ENCODE data around the gene ZNF606. TPM values are rescaled to one million over a fixed set of nuclear protein-coding genes. Genes with fewer than 3 reads are reported as not detected.

Gene ZNF606
- total and polyA plus RNA-seq, 9 of the 15 experiments (the other 6 are each of a cell fraction or from before 2014, with no cell fraction given): 0.03 to 0.98 (median 0.28) TPM

GRCh38 chr19:58021541-58022282, 19.1 kb upstream of the ZNF606 start (continued):
- no peak for TF ChIP-seq RBM22 (IDR thresholded peaks at IDR 0.05; ENCODE audit: low read depth, low read length, poor library complexity, severe bottlenecking)
- 0 out of 2 replicates have a peak, but pooled peaks have one; percentile 35 for TF ChIP-seq ATF3 (IDR thresholded peaks at IDR 0.05)
- no peak for TF ChIP-seq ATF3 (CRISPR knock-in tag; conservative IDR thresholded peaks at IDR 0.05)

GRCh38 chr19:58020129-58020528, 17.5 kb upstream of the ZNF606 start:
- no TSS peak for BruUV-seq (replicated peaks)
- H3K27me3 ChIP-seq (ENCODE audit: control insufficient read depth in 2 of 2, insufficient read depth in 2 of 2, low read length in 2 of 2): no peaks in the 10 kb centered on the region
- intact Hi-C loops (cut with micrococcal nuclease) (no loop called here), in situ Hi-C loops (cut with MboI) (loop anchor here (10.0 kb wide), 1 partner anchor 135 kb away; the partner anchor contains the start of gene ZNF329)
- H3K9me3 ChIP-seq (replicated peaks; ENCODE audit: control insufficient read depth, insufficient read depth, low read depth, low read length): no peaks in the 10 kb centered on the region
- 2% methylated on average over 7 of the region's 7 CpGs for WGBS (ENCODE audit: insufficient coverage, low coverage, missing lambda C conversion rate)
- H3K9me1 ChIP-seq (ENCODE audit: control insufficient read depth, insufficient read depth, low read length): no peaks in the 10 kb centered on the region
- ATAC-seq: no peak
- FAIRE-seq: no peak
- H3K4me2 ChIP-seq (ENCODE audit: insufficient read depth, low read length): no peak overlapping the region
- no peak overlapping the region for H3K9ac ChIP-seq (ENCODE audit: insufficient read depth in 1 of 2, low read depth in 2 of 2, low read length in 2 of 2)
- H2AFZ ChIP-seq (ENCODE audit: low read depth, low read length): no peak overlapping the region
- no peaks in the 10 kb centered on the region for H4K20me1 ChIP-seq (replicated peaks; ENCODE audit: control insufficient read depth, insufficient read depth, low read length)
- ChIA-PET CTCF (ENCODE audit: low intra/inter-chr PET ratio) (no interaction called here), POLR2A (no interaction called here)
- no peak overlapping the region for H3K27ac ChIP-seq (ENCODE audit: extremely low read depth, low read depth, low read length)
- H3K4me3 ChIP-seq: no peak overlapping the region
- no peak for DNase-seq (ENCODE audit: extremely low read depth in 1 of 4, low spot score in 3 of 4)
- no peaks in the 10 kb centered on the region for H3K4me1 ChIP-seq (replicated peaks in 1 of 2; ENCODE audit: control insufficient read depth in 2 of 2, insufficient read depth in 2 of 2, low read length in 2 of 2)
- H3K36me3 ChIP-seq (ENCODE audit: control insufficient read depth, insufficient read depth, low read length): no peaks in the 10 kb centered on the region
- H3K79me2 ChIP-seq (ENCODE audit: control insufficient read depth, insufficient read depth, low read length): no peaks in the 10 kb centered on the region
- TF ChIP-seq ATF3 (IDR thresholded peaks at IDR 0.05): no peak
- no peak for TF ChIP-seq ATF3 (CRISPR knock-in tag; conservative IDR thresholded peaks at IDR 0.05)
- no peak for TF ChIP-seq HMG20A (CRISPR knock-in tag; conservative IDR thresholded peaks at IDR 0.05)
- TF ChIP-seq CCNT2 (IDR thresholded peaks at IDR 0.05; ENCODE audit: borderline replicate concordance, extremely low read depth, insufficient read length, low read depth, low read length): no peak
- TF ChIP-seq HCFC1 (IDR thresholded peaks at IDR 0.05; ENCODE audit: low read depth, low read length): no peak
- no peak for TF ChIP-seq ZNF23 (CRISPR knock-in tag; IDR thresholded peaks at IDR 0.05)
- TF ChIP-seq RB1 (IDR thresholded peaks at IDR 0.05; ENCODE audit: low read depth): no peak
- TF ChIP-seq OTX1 (CRISPR knock-in tag; IDR thresholded peaks at IDR 0.05): no peak
- TF ChIP-seq MAX (CRISPR knock-in tag; IDR thresholded peaks at IDR 0.05): no peak
- TF ChIP-seq MYC (IDR thresholded peaks at IDR 0.05; ENCODE audit: low read depth, low read length): no peak
- TF ChIP-seq MYC (CRISPR knock-in tag; IDR thresholded peaks at IDR 0.05; ENCODE audit: borderline replicate concordance, low read depth): no peak
- no peak for TF ChIP-seq CC2D1A (IDR thresholded peaks at IDR 0.05)
- TF ChIP-seq TEAD2 (tag; IDR thresholded peaks at IDR 0.05): no peak
- TF ChIP-seq HDAC2 (IDR thresholded peaks at IDR 0.05): no peak
- no peak for TF ChIP-seq ZNF398 (CRISPR knock-in tag; IDR thresholded peaks at IDR 0.05)
- TF ChIP-seq BRD4 (IDR thresholded peaks at IDR 0.05): no peak
